GM21576 (cell line): Measurements from ENCODE around the gene ZNF682.
"Not testable (repeated sequence)": the region's sequence is repeated elsewhere in the genome, so short reads cannot be mapped to it uniquely, and the experiment has no call there.

Experiments
- ATAC-seq: cut with Tn5 transposase; IDR thresholded peaks from one replicate; pipeline ENCODE4 v1.9.1; 2021; ENCODE audit warnings: mild to moderate bottlenecking, moderate library complexity; ENCODE audit not compliant: unreplicated experiment

Gene ZNF682

GRCh38 chr19:20039203-20039723 lies at the start of gene ZNF682:
ZNF682 (minus strand) TSS chr19:20039505; CDS start chr19:20039345, 160 bp downstream.
- ATAC-seq, result peak; percentile 98

- ATAC-seq, result not testable (repeated sequence)
These were observed 43.6 kb upstream of the ZNF682 start for GRCh38 chr19:20082876-20083275.

GRCh38 chr19:20082232-20082833 lies 43.0 kb upstream of the ZNF682 start:
- not testable (repeated sequence) for ATAC-seq

- ATAC-seq, result no peak
These were observed 41.4 kb upstream of the ZNF682 start for GRCh38 chr19:20080656-20081055.

GRCh38 chr19:20079476-20079875 lies 40.2 kb upstream of the ZNF682 start:
- ATAC-seq, result no peak

- peak; percentile 16 for ATAC-seq
These were observed 39.3 kb upstream of the ZNF682 start for GRCh38 chr19:20078581-20079031.

- peak; percentile 84 for ATAC-seq
These were observed 38.6 kb upstream of the ZNF682 start, which contains the start of gene ZNF90 for GRCh38 chr19:20077791-20078463. ZNF90 (plus strand) TSS chr19:20078000; CDS start chr19:20078133, 133 bp downstream.

- ATAC-seq, result no peak
These were observed 33.6 kb upstream of the ZNF682 start for GRCh38 chr19:20072936-20073335.

- no peak for ATAC-seq
These were observed 31.4 kb upstream of the ZNF682 start for GRCh38 chr19:20070691-20071090.

GRCh38 chr19:20068559-20068958 lies 29.3 kb upstream of the ZNF682 start:
- not testable (repeated sequence) for ATAC-seq

GRCh38 chr19:20067943-20068342 lies 28.6 kb upstream of the ZNF682 start:
- ATAC-seq, result no peak

- no peak for ATAC-seq
These were observed 27.6 kb upstream of the ZNF682 start for GRCh38 chr19:20066861-20067260.

GRCh38 chr19:20060282-20060681 lies 21.0 kb upstream of the ZNF682 start:
- no peak for ATAC-seq

- ATAC-seq, result not testable (repeated sequence)
These were observed 19.4 kb upstream of the ZNF682 start for GRCh38 chr19:20058738-20059137.

GRCh38 chr19:20051841-20052768 lies 12.8 kb upstream of the ZNF682 start:
- peak; percentile 97 for ATAC-seq

- not testable (repeated sequence) for ATAC-seq
These were observed 6.4 kb upstream of the ZNF682 start for GRCh38 chr19:20045742-20046141.

GRCh38 chr19:20044663-20045062 lies 5.4 kb upstream of the ZNF682 start:
- ATAC-seq, result no peak

- no peak for ATAC-seq
These were observed 725 bp downstream of the ZNF682 start for GRCh38 chr19:20038358-20039202.

GRCh38 chr19:20035935-20036334 lies 3.4 kb downstream of the ZNF682 start:
- ATAC-seq, result no peak

- ATAC-seq, result no peak
These were observed 10.7 kb downstream of the ZNF682 start for GRCh38 chr19:20028611-20029010.
